GM13976 (cell line): ENCODE results near the gene DNAJB7.
"Not testable (repeated sequence)": the region's sequence is repeated elsewhere in the genome, so short reads cannot be mapped to it uniquely, and the experiment has no call there.

ENCODE experiments used
- DNase-seq: peaks from one replicate; pipeline ENCODE4 v3.0.0; 2012; ENCODE audit warnings: low spot score
- in situ Hi-C: fragments of 300-500 bp; cut with MboI; formaldehyde crosslinking; loops from one replicate; pipeline ENCODE4 v1.12.0; 2022; ENCODE audit warnings: low sequenced_read_pairs, mixed read lengths, inconsistent platforms; ENCODE audit not compliant: unreplicated experiment
- TF ChIP-seq, protein P1 (sequence below): IDR thresholded peaks from 2 replicates; pipeline ENCODE4 v1.5.1; 2012; ENCODE audit warnings: borderline replicate concordance, mild to moderate bottlenecking; ENCODE audit not compliant: insufficient read depth; ENCODE audit errors: extremely low read depth, missing control alignments, control extremely low read depth

The DNAJB7 gene

DNA sequence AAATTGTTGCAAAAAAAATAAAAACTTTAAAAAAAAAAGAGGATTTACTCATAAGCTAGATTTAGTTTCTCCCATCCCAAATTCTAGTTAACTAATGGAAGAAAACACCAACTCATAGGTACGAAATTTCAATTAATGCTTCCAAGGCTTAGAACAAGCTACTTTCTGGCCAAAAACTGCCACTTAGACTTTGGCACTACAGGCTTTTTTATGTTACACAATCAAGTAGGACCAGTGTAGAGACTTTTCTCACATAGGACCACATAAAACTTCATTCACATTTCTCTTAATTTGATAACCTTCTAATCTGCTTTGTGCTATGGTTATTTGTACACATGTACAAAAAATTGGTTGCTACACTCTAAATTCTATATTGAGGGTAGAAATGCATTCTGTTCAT is 8.6 kb downstream of the DNAJB7 start:
- no peak for DNase-seq
- TF ChIP-seq, protein P1, sequence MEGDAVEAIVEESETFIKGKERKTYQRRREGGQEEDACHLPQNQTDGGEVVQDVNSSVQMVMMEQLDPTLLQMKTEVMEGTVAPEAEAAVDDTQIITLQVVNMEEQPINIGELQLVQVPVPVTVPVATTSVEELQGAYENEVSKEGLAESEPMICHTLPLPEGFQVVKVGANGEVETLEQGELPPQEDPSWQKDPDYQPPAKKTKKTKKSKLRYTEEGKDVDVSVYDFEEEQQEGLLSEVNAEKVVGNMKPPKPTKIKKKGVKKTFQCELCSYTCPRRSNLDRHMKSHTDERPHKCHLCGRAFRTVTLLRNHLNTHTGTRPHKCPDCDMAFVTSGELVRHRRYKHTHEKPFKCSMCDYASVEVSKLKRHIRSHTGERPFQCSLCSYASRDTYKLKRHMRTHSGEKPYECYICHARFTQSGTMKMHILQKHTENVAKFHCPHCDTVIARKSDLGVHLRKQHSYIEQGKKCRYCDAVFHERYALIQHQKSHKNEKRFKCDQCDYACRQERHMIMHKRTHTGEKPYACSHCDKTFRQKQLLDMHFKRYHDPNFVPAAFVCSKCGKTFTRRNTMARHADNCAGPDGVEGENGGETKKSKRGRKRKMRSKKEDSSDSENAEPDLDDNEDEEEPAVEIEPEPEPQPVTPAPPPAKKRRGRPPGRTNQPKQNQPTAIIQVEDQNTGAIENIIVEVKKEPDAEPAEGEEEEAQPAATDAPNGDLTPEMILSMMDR, result no peak
- in situ Hi-C loops, result no loop called here

DNA sequence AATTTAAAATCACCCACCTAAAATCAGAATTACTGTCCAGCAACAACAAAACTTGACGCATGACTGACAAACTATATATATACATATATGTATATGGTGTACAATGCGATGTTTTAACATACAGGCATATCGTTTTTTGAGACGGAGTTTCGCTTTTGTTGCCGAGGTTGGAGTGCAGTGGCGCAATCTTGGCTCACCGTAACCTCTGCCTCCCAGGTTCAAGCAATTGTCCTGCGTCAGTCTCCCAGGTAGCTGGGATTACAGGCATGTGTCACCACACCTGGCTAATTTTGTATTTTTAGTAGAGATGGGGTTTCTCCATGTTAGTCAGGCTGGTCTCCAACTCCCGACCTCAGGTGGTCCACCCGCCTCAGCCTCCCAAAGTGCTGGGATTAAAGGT is 16.1 kb downstream of the DNAJB7 start:
- in situ Hi-C loops, DNase-seq: not testable (repeated sequence)

DNA sequence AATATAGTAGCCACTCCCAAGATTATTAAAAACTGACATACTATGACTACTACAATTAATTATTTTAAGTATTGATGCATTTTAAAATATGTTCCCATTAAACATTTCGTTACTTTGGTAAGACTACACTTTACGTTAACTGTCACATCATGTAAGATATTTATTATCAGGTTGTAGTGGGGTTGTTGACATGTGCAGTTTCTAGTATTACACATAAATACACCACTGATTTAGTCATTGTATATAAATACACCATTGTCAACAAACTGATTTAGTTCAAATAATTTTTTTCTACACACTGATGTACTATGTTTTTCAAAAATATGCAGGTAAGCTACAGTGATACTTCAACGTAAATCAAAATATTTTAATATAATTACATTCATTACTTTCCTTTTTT is 17.0 kb downstream of the DNAJB7 start:
- TF ChIP-seq, protein P1, result no peak

DNA sequence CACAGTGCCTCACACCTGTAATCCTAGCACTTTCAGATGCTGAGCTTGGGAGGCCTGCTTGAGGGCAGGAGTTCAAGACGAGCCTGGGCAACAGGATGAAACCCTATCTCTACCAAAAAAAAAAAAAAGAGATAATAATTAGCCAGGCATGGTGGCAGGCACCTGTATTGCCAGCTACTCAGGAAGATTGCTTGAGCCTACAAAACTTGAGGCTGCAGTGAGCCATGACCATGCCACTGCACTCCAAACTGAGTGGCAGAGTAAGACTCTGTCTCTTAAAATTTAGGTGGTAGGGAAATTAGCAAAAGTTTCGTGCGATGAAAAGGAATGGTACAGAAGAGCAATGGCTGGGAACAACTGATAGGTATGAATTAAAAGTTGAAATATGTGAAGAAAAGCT is 23.4 kb downstream of the DNAJB7 start:
- TF ChIP-seq, protein P1, result no peak
- in situ Hi-C loops, result no loop called here
- no peak for DNase-seq

More for the DNA sequence above, 17.0 kb downstream of the DNAJB7 start:
- in situ Hi-C loops, result no loop called here
- DNase-seq, result no peak

DNA sequence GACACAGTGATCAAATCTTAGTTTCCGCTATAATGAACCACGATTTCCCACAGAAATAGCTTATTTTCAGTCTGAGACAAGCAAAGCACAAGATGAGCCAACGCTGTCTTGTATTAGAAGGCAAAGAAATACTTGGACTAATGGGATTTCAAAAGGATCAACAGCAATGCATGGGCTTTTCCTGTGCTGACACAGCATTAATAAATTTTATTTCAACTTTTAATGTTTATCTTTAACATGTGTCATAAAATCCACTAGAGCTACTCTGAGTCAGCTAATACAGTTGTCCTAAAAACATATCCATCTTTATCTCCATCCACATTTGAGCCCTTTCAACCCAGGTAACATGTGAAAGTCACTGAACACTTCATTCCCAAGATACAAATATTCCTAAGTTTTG is 27.3 kb downstream of the DNAJB7 start:
- in situ Hi-C loops, result no loop called here
- TF ChIP-seq, protein P1, result no peak
- no peak for DNase-seq

DNA sequence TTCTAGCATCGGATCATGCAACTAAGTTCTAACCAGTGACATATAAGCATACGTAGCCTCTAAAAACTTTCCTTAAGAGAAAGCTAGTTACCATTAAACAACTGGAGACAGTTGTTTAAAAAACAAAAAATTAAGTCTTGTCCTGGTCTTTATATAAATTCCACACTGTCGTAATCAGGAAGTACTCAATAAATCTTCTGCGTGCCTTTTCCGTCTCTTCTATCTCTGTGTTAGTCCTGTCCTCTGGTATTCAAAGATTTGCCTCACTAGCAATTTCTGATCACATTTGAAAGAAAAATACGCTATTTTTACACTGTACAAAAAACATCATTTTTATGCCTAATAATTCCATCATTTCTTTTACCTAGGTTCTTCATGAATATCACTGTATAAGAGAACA is 32.8 kb downstream of the DNAJB7 start:
- in situ Hi-C loops, result no loop called here
- DNase-seq, result no peak
- TF ChIP-seq, protein P1, result no peak

DNA sequence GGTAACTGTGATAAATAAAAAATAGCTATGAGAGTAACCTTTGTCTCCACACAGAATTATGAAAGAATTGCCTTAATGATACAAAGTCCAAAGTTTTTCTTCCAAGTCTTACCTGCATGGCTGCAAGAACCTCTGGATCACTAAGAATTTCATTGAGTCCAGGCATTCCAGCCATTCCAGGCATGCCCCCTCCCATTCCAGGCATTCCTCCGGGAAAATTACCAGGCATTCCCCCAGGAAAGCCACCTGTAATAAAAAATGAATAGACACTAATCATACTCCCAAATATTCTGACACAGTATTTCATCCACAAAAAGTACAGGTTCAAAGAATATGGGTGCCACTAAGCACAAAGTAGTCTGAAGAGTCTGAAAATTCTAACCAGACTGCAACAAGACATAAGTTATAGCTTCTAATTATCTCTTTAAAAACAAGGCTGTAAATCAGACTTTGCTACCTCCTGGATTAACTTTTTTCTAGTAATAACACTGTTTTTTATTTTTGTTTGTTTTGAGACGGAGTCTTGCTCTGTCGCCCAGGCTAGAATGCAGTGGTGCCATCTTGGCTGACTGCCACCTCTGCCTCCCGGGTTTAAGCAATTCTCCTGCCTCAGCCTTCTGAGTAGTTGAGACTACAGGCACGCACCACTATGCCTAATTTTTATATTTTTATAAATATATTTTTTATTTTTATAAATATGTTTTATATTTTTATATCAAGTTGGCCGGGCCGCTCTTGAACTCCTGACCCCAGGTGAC is 34.8 kb downstream of the DNAJB7 start:
- in situ Hi-C loops, result no loop called here
- TF ChIP-seq, protein P1, result no peak
- no peak for DNase-seq

DNA sequence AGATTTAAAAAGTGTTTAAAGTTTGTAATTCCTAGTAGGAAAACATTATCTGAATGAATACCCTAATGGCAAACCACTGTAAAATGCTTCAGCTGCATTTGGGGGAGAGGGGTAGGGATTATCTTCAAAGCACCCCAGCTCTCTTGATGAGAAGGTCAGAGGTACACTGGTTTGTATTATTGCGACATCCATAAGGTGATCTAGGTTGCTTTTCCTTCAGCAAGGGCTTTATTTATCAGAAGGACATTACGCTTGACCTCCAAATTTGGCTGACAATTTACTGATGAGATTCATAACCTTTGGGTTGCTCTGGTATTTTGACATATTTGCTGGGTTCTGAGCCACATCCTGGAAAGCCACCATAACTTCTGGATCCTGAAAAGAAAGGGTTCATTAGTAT is 35.6 kb downstream of the DNAJB7 start:
- in situ Hi-C loops, DNase-seq: not testable (repeated sequence)
